AG10803 (cell line): ENCODE measurements around the gene VEGFC.

Source experiments
- DNase-seq: peaks from one replicate; pipeline ENCODE4 v3.0.0; 2010; ENCODE audit warnings: low read depth
- H3K4me3 ChIP-seq: 2 replicates; pipeline ENCODE4 v1.5.1; 2011; ENCODE audit warnings: mild to moderate bottlenecking, low read length, control low read depth
- TF ChIP-seq, protein P1 (sequence below): conservative IDR thresholded peaks from 2 replicates; pipeline ENCODE4 v1.5.1; 2011; ENCODE audit warnings: mild to moderate bottlenecking, low read length, control low read depth, inconsistent platforms

The VEGFC gene

DNA sequence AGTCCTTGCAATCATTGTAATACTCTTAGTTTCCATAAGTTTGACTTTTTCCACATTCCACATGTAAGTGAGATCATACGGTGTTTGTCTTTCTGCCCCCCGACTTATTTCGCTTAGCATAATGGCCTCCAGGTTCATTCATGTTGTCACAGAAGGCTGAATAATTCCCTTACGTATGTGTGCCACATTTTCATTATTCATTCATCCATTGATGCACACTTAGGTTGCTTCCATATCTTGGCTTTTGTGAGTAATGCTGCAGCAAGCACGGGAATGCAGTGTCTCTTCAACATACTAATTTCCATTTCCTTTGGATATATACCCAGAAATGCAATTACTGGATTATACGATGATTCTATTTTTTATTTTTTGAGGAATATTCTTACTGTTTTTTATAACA, 22.0 kb upstream of the VEGFC start:
- H3K4me3 ChIP-seq, result no peak overlapping the region
- TF ChIP-seq, protein P1, sequence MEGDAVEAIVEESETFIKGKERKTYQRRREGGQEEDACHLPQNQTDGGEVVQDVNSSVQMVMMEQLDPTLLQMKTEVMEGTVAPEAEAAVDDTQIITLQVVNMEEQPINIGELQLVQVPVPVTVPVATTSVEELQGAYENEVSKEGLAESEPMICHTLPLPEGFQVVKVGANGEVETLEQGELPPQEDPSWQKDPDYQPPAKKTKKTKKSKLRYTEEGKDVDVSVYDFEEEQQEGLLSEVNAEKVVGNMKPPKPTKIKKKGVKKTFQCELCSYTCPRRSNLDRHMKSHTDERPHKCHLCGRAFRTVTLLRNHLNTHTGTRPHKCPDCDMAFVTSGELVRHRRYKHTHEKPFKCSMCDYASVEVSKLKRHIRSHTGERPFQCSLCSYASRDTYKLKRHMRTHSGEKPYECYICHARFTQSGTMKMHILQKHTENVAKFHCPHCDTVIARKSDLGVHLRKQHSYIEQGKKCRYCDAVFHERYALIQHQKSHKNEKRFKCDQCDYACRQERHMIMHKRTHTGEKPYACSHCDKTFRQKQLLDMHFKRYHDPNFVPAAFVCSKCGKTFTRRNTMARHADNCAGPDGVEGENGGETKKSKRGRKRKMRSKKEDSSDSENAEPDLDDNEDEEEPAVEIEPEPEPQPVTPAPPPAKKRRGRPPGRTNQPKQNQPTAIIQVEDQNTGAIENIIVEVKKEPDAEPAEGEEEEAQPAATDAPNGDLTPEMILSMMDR, result no peak
- DNase-seq, result peak; percentile 79

DNA sequence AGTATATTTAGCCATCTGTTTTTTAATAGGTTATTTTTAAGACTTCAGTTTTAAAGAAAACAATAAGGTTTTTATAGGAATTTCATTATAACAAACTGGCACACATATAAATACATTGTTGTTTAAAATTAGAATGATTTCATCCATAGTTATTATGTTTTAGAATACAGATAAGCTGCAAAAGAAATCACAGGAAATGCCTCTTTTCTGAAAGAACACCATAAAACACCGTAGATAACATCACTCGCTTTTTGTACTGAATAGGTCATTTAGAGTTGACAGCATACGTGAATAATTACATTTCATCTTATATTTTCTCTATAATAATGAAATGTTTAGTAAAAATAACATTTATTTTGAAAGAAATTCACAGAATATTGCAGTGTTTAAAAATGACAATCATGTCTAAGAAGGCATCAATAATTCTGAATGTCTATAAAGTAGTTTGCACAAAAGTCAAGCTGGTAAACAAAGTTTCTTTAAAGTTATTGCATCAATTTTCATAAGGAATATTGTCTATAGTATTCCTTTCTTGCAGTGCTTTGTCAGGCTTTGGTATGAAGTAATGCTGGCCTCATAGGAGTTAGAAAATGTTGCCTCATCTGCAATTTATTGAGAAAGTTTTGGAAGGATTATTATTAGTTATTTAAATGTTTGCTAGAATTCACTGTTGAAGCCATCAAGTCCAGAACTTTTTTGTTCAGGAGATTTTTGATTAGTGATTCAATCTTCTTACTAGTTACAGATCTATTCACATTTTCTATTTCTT, 17.9 kb upstream of the VEGFC start:
- TF ChIP-seq, protein P1, result no peak
- no peak overlapping the region for H3K4me3 ChIP-seq
- no peak for DNase-seq

DNA sequence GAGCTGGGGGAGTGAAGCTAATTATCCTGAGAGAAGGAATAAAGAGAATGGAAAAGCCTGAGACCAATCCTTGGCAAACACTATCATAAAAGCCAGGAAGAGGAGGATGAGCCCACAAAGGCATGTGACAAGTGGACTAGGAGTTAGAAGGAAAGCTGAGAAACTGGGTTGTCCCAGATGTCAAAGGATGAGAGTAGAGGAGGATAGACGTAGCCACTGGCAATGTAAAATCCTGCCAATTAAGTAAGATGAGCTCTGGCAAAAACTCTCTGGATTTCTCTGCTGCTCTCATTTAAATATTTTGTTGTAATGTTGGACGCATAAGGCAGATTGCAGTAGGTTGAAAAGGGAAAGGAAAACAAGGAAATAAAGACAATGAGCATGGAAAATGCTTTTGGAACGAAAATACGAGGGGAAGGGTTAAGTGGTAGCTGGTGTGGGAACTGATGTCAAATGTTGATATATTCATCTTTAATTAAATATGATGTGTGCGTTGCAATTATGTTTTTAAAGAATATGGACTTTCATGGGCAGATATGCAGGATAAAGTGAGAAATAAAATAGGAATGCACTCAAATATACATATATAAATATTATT, 14.2 kb upstream of the VEGFC start:
- TF ChIP-seq, protein P1, result no peak
- no peak overlapping the region for H3K4me3 ChIP-seq
- no peak for DNase-seq

DNA sequence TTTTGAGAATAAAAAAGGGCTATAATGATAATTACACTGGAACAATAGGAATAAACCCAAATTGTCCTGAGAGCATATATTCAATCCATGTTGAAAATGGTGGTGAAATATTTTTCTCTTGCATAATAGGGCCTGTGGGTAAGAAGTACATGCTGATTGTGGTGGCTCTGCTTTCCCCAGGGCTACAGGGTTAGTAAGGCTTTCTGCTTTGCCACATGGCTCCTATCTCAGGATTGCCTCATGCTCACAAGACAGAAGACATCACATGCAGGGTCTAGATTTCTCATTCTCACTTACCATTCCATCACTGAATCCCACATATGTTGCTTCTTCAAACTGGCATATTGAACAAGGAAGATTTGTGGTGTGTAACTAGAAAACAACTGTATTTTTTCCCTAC, 12.4 kb upstream of the VEGFC start:
- DNase-seq, result peak; percentile 94
- H3K4me3 ChIP-seq, result no peak overlapping the region
- TF ChIP-seq, protein P1, result no peak

DNA sequence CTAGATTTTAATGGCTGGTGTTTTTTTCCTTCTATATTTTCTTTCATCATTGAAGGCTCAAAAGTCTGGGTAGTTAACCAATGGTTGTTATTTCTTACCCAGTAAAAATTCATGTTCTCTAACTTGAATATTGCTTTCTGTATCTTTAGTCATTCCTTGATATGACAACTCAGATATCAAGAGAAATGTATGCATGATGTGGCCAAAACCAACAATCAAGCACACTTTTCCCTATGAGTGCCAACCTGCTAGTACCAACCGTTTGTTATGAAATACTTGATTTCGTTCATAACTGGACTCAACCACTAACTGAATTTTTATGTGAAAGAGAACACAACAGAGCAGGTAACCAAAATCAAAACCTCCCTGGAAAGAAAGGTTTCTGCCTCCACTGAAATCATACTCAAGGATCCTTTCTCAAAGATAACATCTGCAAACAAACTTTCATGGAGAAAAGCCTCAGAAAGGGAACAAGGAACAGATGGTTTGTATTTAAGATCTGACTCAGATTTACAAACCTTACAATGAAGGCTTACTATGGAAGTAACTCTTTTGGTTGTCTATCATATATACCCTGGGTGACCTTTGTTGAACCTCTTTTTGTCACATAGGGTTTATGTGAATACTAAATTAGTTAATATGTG, 8.3 kb upstream of the VEGFC start:
- TF ChIP-seq, protein P1, result no peak
- H3K4me3 ChIP-seq, result no peak overlapping the region
- peak; percentile 52 for DNase-seq

DNA sequence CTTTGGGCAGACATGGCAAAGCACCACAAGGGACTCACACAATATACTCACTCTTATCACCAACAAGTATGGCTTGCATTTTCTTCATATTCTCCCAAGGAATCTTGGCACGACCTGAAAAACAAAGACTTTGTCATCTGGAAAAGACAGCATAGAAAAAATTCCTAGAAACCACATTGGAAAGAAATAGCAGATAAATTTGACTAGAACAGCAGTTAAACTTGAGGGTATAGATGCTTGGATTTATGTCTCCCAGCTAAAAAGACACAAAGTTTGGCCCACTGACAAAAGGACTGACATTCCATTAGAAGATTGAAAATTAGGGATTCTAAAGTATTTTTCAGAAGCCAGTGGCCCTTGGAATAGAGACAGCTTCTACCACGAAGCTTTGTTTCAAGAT, 6.9 kb upstream of the VEGFC start:
- peak; percentile 88 for DNase-seq
- H3K4me3 ChIP-seq, result no peak overlapping the region
- TF ChIP-seq, protein P1, result no peak
